NT2/D1 (cell line): ENCODE results near the gene UBR2.

Source experiments
- DNase-seq: peaks from one replicate; pipeline ENCODE4 v3.0.0-alpha.2; 2011; ENCODE audit warnings: low read depth, low spot score
- H3K27me3 ChIP-seq: 2 replicates; pipeline ENCODE4 v1.6.0; 2011; ENCODE audit warnings: mild to moderate bottlenecking; ENCODE audit not compliant: insufficient read length, insufficient read depth
- H3K36me3 ChIP-seq: 2 replicates; pipeline ENCODE4 v1.6.1; 2011; ENCODE audit warnings: mild to moderate bottlenecking, low read length, mixed read lengths; ENCODE audit not compliant: insufficient read depth, insufficient read length
- H3K4me1 ChIP-seq: 2 replicates; pipeline ENCODE4 v1.5.1; 2011; ENCODE audit not compliant: insufficient read depth, insufficient read length
- H3K4me3 ChIP-seq: 2 replicates; pipeline ENCODE4 v1.5.1; 2011; ENCODE audit warnings: low read depth; ENCODE audit not compliant: insufficient read length
- H3K9ac ChIP-seq: 2 replicates; pipeline ENCODE4 v1.6.0; 2011; ENCODE audit warnings: low read depth; ENCODE audit not compliant: insufficient read length
- H3K9me3 ChIP-seq: 2 replicates; pipeline ENCODE4 v1.5.1; 2011; ENCODE audit warnings: mild to moderate bottlenecking, low read length; ENCODE audit not compliant: insufficient read depth
- SUZ12 ChIP-seq: IDR thresholded peaks from 2 replicates; pipeline ENCODE4 v1.6.1; 2011; ENCODE audit not compliant: insufficient read length, insufficient read depth; ENCODE audit errors: extremely low read depth
- YY1 ChIP-seq: IDR thresholded peaks from 2 replicates; pipeline ENCODE4 v1.6.1; 2011; ENCODE audit not compliant: insufficient read length, insufficient read depth
- ZNF274 ChIP-seq: IDR thresholded peaks from 2 replicates; pipeline ENCODE4 v1.6.1; 2011; ENCODE audit warnings: mild to moderate bottlenecking, low read depth, low read length

The UBR2 gene

GRCh38 chr6:42526616-42527015 is 37.2 kb upstream of the UBR2 start:
- Histone ChIP-seq H3K9ac (no peak overlapping the region), H3K36me3 (no peaks in the 10 kb centered on the region), H3K4me1 (no peaks in the 10 kb centered on the region), H3K4me3 (no peak overlapping the region), H3K9me3 (no peaks in the 10 kb centered on the region), H3K27me3 (no peaks in the 10 kb centered on the region)
- no peak for DNase-seq
- TF ChIP-seq ZNF274 (no peak), YY1 (no peak), SUZ12 (no peak)

- no peak for DNase-seq
- Histone ChIP-seq H3K4me3 (no peak overlapping the region), H3K27me3 (no peaks in the 10 kb centered on the region), H3K9me3 (no peaks in the 10 kb centered on the region), H3K4me1 (no peaks in the 10 kb centered on the region), H3K9ac (no peak overlapping the region), H3K36me3 (no peaks in the 10 kb centered on the region)
- no peak for TF ChIP-seq SUZ12
- no peak for TF ChIP-seq YY1
- TF ChIP-seq ZNF274: no peak
These were observed 36.6 kb upstream of the UBR2 start for GRCh38 chr6:42527204-42527603.

- no peak for DNase-seq
- no peaks in the 10 kb centered on the region for H3K36me3 ChIP-seq
- no peak overlapping the region for H3K9ac ChIP-seq
- H3K27me3 ChIP-seq: no peaks in the 10 kb centered on the region
- no peaks in the 10 kb centered on the region for H3K4me1 ChIP-seq
- H3K4me3 ChIP-seq: no peak overlapping the region
- H3K9me3 ChIP-seq: no peaks in the 10 kb centered on the region
- no peak for TF ChIP-seq YY1
- TF ChIP-seq ZNF274: no peak
- TF ChIP-seq SUZ12: no peak
These were observed 33.5 kb upstream of the UBR2 start for GRCh38 chr6:42530296-42530695.

GRCh38 chr6:42530751-42531150 is 33.1 kb upstream of the UBR2 start:
- TF ChIP-seq SUZ12: no peak
- no peak for TF ChIP-seq ZNF274

GRCh38 chr6:42532038-42532669 is 31.7 kb upstream of the UBR2 start:
- Histone ChIP-seq H3K9me3 (no peaks in the 10 kb centered on the region), H3K36me3 (no peaks in the 10 kb centered on the region), H3K27me3 (no peaks in the 10 kb centered on the region), H3K4me3 (no peak overlapping the region), H3K9ac (no peak overlapping the region), H3K4me1 (no peaks in the 10 kb centered on the region)
- TF ChIP-seq ZNF274 (no peak), YY1 (no peak), SUZ12 (no peak)
- DNase-seq: peak; percentile 28

More at GRCh38 chr6:42530751-42531150, 33.1 kb upstream of the UBR2 start:
- H3K4me1 ChIP-seq: no peaks in the 10 kb centered on the region
- no peaks in the 10 kb centered on the region for H3K36me3 ChIP-seq
- no peaks in the 10 kb centered on the region for H3K9me3 ChIP-seq
- H3K9ac ChIP-seq: no peak overlapping the region
- no peak for DNase-seq
- no peak overlapping the region for H3K4me3 ChIP-seq
- H3K27me3 ChIP-seq: no peaks in the 10 kb centered on the region

GRCh38 chr6:42533794-42534193 is 30.0 kb upstream of the UBR2 start:
- Histone ChIP-seq H3K27me3 (no peaks in the 10 kb centered on the region), H3K9ac (no peak overlapping the region), H3K36me3 (no peaks in the 10 kb centered on the region), H3K4me1 (no peaks in the 10 kb centered on the region), H3K9me3 (no peaks in the 10 kb centered on the region), H3K4me3 (no peak overlapping the region)
- no peak for DNase-seq
- TF ChIP-seq YY1: no peak
- no peak for TF ChIP-seq SUZ12
- TF ChIP-seq ZNF274: no peak

- TF ChIP-seq ZNF274: no peak
- no peak for TF ChIP-seq YY1
- TF ChIP-seq SUZ12: no peak
- Histone ChIP-seq H3K4me1 (no peaks in the 10 kb centered on the region), H3K9me3 (no peaks in the 10 kb centered on the region), H3K27me3 (no peaks in the 10 kb centered on the region), H3K4me3 (no peak overlapping the region), H3K36me3 (no peaks in the 10 kb centered on the region), H3K9ac (no peak overlapping the region)
- no peak for DNase-seq
These were observed 26.3 kb upstream of the UBR2 start for GRCh38 chr6:42537536-42537935.

- DNase-seq: no peak
- no peaks in the 10 kb centered on the region for H3K4me1 ChIP-seq
- TF ChIP-seq YY1 (no peak), ZNF274 (no peak), SUZ12 (no peak)
These were observed 24.7 kb upstream of the UBR2 start for GRCh38 chr6:42539135-42539534.

More at GRCh38 chr6:42539135-42539534, 24.7 kb upstream of the UBR2 start:
- no peak overlapping the region for H3K4me3 ChIP-seq
- no peaks in the 10 kb centered on the region for H3K27me3 ChIP-seq
- H3K9ac ChIP-seq: no peak overlapping the region
- H3K9me3 ChIP-seq: no peaks in the 10 kb centered on the region
- no peaks in the 10 kb centered on the region for H3K36me3 ChIP-seq
